A673 (cell line): ENCODE results near the gene SREBF2. TPM values are rescaled to one million over a fixed set of nuclear protein-coding genes. Genes with fewer than 3 reads are reported as not detected.
"Not testable (repeated sequence)": the region's sequence is repeated elsewhere in the genome, so short reads cannot be mapped to it uniquely, and the experiment has no call there.

Experiments
- BruUV-seq: library from RNA; stranded (reverse); fragments of 400-500 nt; replicated peaks from 2 replicates; lab custom pipeline; 2021; lab: Mats Ljungman, UMichigan
- CTCF ChIA-PET: fragments of 300-600 bp; sonication (Branson Sonifier 250); formaldehyde crosslinking; loops from one replicate; lab custom pipeline; 2022; ENCODE audit warnings: antibody characterized with exemption; lab: Charles Lee
- POLR2A ChIA-PET: fragments of 300-600 bp; sonication (Branson Sonifier 250); formaldehyde crosslinking; loops from one replicate; lab custom pipeline; 2022; ENCODE audit warnings: antibody characterized with exemption; ENCODE audit not compliant: low non-redundant PET; lab: Charles Lee
- DNase-seq: peaks from one replicate; pipeline ENCODE4 v3.0.0-alpha.2; 2015; ENCODE audit warnings: low spot score
- H3K27ac ChIP-seq: fragments of 200-600 bp; sonication (generic); 2 replicates; pipeline ENCODE4 v1.5.1; 2016; ENCODE audit warnings: mixed run types, low read depth, mild to moderate bottlenecking, mixed read lengths, antibody characterized with exemption, low read length; ENCODE audit not compliant: poor library complexity, severe bottlenecking
- H3K27me3 ChIP-seq: fragments of 200-600 bp; sonication (generic); replicated peaks from 2 replicates; pipeline ENCODE4 v1.6.1; 2017; ENCODE audit warnings: mixed run types, low read depth, mild to moderate bottlenecking, mixed read lengths, antibody characterized with exemption, low read length; ENCODE audit not compliant: insufficient read depth, poor library complexity
- H3K36me3 ChIP-seq: fragments of 200-600 bp; sonication (generic); 2 replicates; pipeline ENCODE4 v1.6.1; 2016; ENCODE audit warnings: mixed run types, mild to moderate bottlenecking, mixed read lengths, antibody characterized with exemption, low read length; ENCODE audit not compliant: insufficient read depth, poor library complexity, severe bottlenecking
- H3K4me1 ChIP-seq: fragments of 200-600 bp; sonication (generic); 2 replicates; pipeline ENCODE4 v1.6.1; 2017; ENCODE audit warnings: mixed run types, mild to moderate bottlenecking, mixed read lengths, antibody characterized with exemption, low read length; ENCODE audit not compliant: insufficient read depth, poor library complexity, severe bottlenecking
- H3K4me3 ChIP-seq: fragments of 200-600 bp; sonication (generic); 2 replicates; pipeline ENCODE4 v1.5.1; 2016; ENCODE audit warnings: low read depth, mixed run types, mild to moderate bottlenecking, mixed read lengths, low read length; ENCODE audit not compliant: poor library complexity, severe bottlenecking
- H3K9me3 ChIP-seq: fragments of 200-600 bp; sonication (generic); 2 replicates; pipeline ENCODE4 v1.6.1; 2016; ENCODE audit warnings: mixed run types, low read depth, mild to moderate bottlenecking, mixed read lengths, antibody characterized with exemption, low read length; ENCODE audit not compliant: poor library complexity, severe bottlenecking
- EZH2 ChIP-seq: fragments of 200-600 bp; sonication (generic); IDR thresholded peaks from 2 replicates; pipeline ENCODE4 v1.6.1; 2017; ENCODE audit warnings: borderline replicate concordance, low read depth, mild to moderate bottlenecking, mixed read lengths, antibody characterized with exemption, low read length; ENCODE audit not compliant: poor library complexity, severe bottlenecking
- intact Hi-C: fragments of 100-400 bp; cut with micrococcal nuclease; formaldehyde crosslinking; loops from one replicate; pipeline ENCODE4 v1.10.0; 2022; ENCODE audit not compliant: unreplicated experiment
- total RNA-seq: library from RNA; stranded (reverse); gene quantifications from 2 replicates; pipeline ENCODE4 v1.2.3, GENCODE V29; 2021
- TF ChIP-seq, protein P1 (sequence below): fragments of 300-800, 200-600 bp; sonication (generic); conservative IDR thresholded peaks from 2 replicates; pipeline ENCODE4 v1.5.1; 2017; ENCODE audit warnings: low read depth, mild to moderate bottlenecking, antibody characterized with exemption, low read length, moderate library complexity, mixed read lengths

SREBF2 gene
- total RNA-seq, 1 experiment from 2014 or later: 141 TPM

DNA sequence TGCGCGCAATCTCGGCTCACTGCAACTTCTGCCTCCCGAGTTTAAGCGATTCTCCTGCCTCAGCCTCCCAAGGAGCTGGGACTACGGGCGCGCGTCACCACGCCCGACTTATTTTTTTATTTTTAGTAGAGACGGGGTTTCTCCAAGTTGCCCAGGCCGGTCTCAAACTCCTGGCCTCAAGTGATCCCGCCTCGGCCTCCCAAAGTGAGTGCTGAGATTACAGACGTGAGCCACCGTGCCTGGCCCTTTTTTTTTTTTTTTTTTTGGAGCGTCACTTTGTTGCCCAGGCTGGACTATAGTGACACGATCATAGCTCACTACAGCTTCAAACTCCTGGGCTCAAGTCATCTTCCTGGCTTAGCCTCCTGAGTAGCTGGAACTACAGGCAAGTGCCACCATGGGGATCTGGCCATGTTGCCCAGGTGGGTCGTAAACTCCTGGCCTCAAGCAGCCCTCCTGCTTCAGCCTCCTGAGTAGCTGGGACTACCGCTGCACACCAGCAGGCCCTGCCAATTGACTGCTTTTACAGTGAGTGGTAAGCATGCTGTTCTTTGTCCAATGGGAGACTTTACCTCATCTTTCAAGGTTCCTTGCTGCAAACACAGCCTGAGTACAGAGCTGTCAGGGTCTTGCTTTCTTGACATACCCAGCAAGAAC lies 114.6 kb downstream of the SREBF2 start:
- CTCF ChIA-PET: interaction anchor here (0.7 to 1.4 kb wide), 5 partner anchors 20 to 1103 kb away, joined by 4 to 9 read pairs (median 6); partner anchors contain the start of gene NDUFA6
- TF ChIP-seq, protein P1, sequence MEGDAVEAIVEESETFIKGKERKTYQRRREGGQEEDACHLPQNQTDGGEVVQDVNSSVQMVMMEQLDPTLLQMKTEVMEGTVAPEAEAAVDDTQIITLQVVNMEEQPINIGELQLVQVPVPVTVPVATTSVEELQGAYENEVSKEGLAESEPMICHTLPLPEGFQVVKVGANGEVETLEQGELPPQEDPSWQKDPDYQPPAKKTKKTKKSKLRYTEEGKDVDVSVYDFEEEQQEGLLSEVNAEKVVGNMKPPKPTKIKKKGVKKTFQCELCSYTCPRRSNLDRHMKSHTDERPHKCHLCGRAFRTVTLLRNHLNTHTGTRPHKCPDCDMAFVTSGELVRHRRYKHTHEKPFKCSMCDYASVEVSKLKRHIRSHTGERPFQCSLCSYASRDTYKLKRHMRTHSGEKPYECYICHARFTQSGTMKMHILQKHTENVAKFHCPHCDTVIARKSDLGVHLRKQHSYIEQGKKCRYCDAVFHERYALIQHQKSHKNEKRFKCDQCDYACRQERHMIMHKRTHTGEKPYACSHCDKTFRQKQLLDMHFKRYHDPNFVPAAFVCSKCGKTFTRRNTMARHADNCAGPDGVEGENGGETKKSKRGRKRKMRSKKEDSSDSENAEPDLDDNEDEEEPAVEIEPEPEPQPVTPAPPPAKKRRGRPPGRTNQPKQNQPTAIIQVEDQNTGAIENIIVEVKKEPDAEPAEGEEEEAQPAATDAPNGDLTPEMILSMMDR: no peak
- no peaks in the 10 kb centered on the region for H3K27me3 ChIP-seq
- peak overlapping the region; percentile 68 for H3K4me3 ChIP-seq
- H3K27ac ChIP-seq: peak overlapping the region; percentile 84
- H3K36me3 ChIP-seq: peaks cover 26% of the 10 kb centered on the region
- DNase-seq: no peak
- H3K9me3 ChIP-seq: no peaks in the 10 kb centered on the region
- POLR2A ChIA-PET: interaction anchor here (0.6 to 0.8 kb wide), 2 partner anchors 115 to 250 kb away, joined by 4 to 6 read pairs; partner anchors contain the start of gene SREBF2
- TSS peak; percentile 68 for BruUV-seq
- intact Hi-C loops: no loop called here
- H3K4me1 ChIP-seq: peaks cover 25% of the 10 kb centered on the region

GRCh38 chr22:41948142-41948541 lies 115.2 kb downstream of the SREBF2 start:
- no peak overlapping the region for H3K27ac ChIP-seq
- H3K9me3 ChIP-seq: no peaks in the 10 kb centered on the region
- no peak for DNase-seq
- peaks cover 25% of the 10 kb centered on the region for H3K4me1 ChIP-seq
- H3K27me3 ChIP-seq: no peaks in the 10 kb centered on the region
- peaks cover 22% of the 10 kb centered on the region for H3K36me3 ChIP-seq
- POLR2A ChIA-PET: interaction anchor here (0.6 kb wide), 2 partner anchors 251 to 264 kb away, joined by 3 to 6 read pairs; no protein-coding TSS in a partner anchor
- no TSS peak for BruUV-seq
- CTCF ChIA-PET: interaction anchor here (0.7 kb wide), 1 partner anchor 1103 kb away, joined by 9 read pairs; no protein-coding TSS in a partner anchor
- TF ChIP-seq, protein P1: no peak
- TF ChIP-seq EZH2: no peak
- intact Hi-C loops: no loop called here
- no peak overlapping the region for H3K4me3 ChIP-seq

- Histone ChIP-seq H3K27ac (peak overlapping the region; percentile 52), H3K36me3 (peaks cover 14% of the 10 kb centered on the region), H3K4me1 (peaks cover 25% of the 10 kb centered on the region)
- CTCF ChIA-PET, intact Hi-C loops, H3K9me3 ChIP-seq, DNase-seq, BruUV-seq, H3K27me3 ChIP-seq, H3K4me3 ChIP-seq: not testable (repeated sequence)
- POLR2A ChIA-PET: interaction anchor here (0.6 kb wide), 1 partner anchor 265 kb away, joined by 3 read pairs; no protein-coding TSS in a partner anchor
Measured at GRCh38 chr22:41948928-41949296, 116.0 kb downstream of the SREBF2 start.
